Spleen (tissue), 11 donors: ENCODE data around the gene FIZ1. TPM values are rescaled to one million over a fixed set of nuclear protein-coding genes. Genes with fewer than 3 reads are reported as not detected.

ENCODE experiments used
- DNase-seq: peaks from one replicate; pipeline ENCODE4 v3.0.0-alpha.2; 2020
- H3K27ac ChIP-seq, 8 donors: fragments of 200-600 bp; sonication (generic) in 7 of 8; 1 replicate in 4 of 8; 2 replicates in 4 of 8; pipeline versions ENCODE4 v1.5.0 to v1.8.0; 2016 to 2021; ENCODE audit warnings: inconsistent platforms in 4 of 8, mild to moderate bottlenecking in 4 of 8, moderate library complexity in 1 of 8
- H3K27me3 ChIP-seq, 7 donors: fragments of 200-600 bp; sonication (generic) in 6 of 7; replicated peaks in 1 of 7; 1 replicate in 4 of 7; 2 replicates in 3 of 7; pipeline versions ENCODE4 v1.5.0 to v1.8.0; 2016 to 2021; ENCODE audit warnings: inconsistent platforms in 3 of 7, mild to moderate bottlenecking in 1 of 7
- H3K36me3 ChIP-seq, 6 donors: fragments of 200-600 bp; sonication (generic) in 5 of 6; 1 replicate in 4 of 6; 2 replicates in 2 of 6; pipeline versions ENCODE4 v1.5.0 to v1.8.0; 2016 to 2021; ENCODE audit warnings: inconsistent platforms in 2 of 6
- H3K4me1 ChIP-seq, 6 donors: fragments of 200-600 bp; sonication (generic) in 5 of 6; 1 replicate in 3 of 6; 2 replicates in 3 of 6; pipeline versions ENCODE4 v1.5.0 to v1.8.0; 2016 to 2021; ENCODE audit warnings: inconsistent platforms in 3 of 6
- H3K4me3 ChIP-seq, 8 donors: fragments of 200-600 bp; sonication (generic) in 7 of 8; 1 replicate in 4 of 8; 2 replicates in 4 of 8; pipeline versions ENCODE4 v1.5.0 to v1.8.0; 2016 to 2021; ENCODE audit warnings: inconsistent platforms in 4 of 8, mild to moderate bottlenecking in 4 of 8, moderate library complexity in 2 of 8
- H3K9me3 ChIP-seq, 8 donors: fragments of 200-600 bp; sonication (generic) in 7 of 8; 1 replicate in 4 of 8; 2 replicates in 4 of 8; pipeline versions ENCODE4 v1.5.0 to v1.8.0; 2016 to 2021; ENCODE audit warnings: inconsistent platforms in 4 of 8
- POLR2A ChIP-seq, 3 donors: fragments of 450-650 bp; IDR thresholded peaks; one replicate each; pipeline ENCODE4 v1.5.1; 2017; ENCODE audit warnings: antibody characterized with exemption in 3 of 3, mild to moderate bottlenecking in 1 of 3
- POLR2AphosphoS5 ChIP-seq, 3 donors: sonication (generic); formaldehyde crosslinking; IDR thresholded peaks; one replicate each; pipeline ENCODE4 v1.5.1; 2017; ENCODE audit warnings: antibody characterized with exemption in 3 of 3
- WGBS, 5 donors: extraction: QIAGEN DNeasy Blood & Tissue Kit in 3 of 5; methylation state at CpG; one replicate each; pipeline versions ENCODE4 v1.1.5 to v1.1.7; 2013 to 2018; 5-methylcytosine and 5-hydroxymethylcytosine counted together
- intact Hi-C: fragments of 100-400 bp; cut with DNase I; formaldehyde crosslinking; loops from one replicate; pipeline ENCODE4 v1.15.0; 2023; ENCODE audit warnings: low total_unique reads
- polyA plus RNA-seq, 3 donors: library from polyadenylated mRNA; stranded (reverse); fragments of 200-250 nt; gene quantifications; one replicate each; pipeline ENCODE4 v1.2.1, GENCODE V29; 2013
- total RNA-seq, 7 donors: library from RNA; depleted of rRNA in 3 of 7; stranded (reverse); fragments of >200 nt in 3 of 7; fragmentation: NEBNext Ultra II Directional in 4 of 7; extraction: Animal tissue kit (Norgen Biotek cat#: 25700) in 4 of 7; gene quantifications; one replicate each; pipeline versions ENCODE4 v1.1.0 to v1.2.1, GENCODE V29; 2016 to 2021
- TF ChIP-seq, protein P1 (sequence below), 11 experiments: fragments of 200-600 bp in 7 of 11; fragments of 450-650 bp in 4 of 11; sonication (generic) in 4 of 11; IDR thresholded peaks in 8 of 11; conservative IDR thresholded peaks in 3 of 11; 1 replicate in 7 of 11; 2 replicates in 4 of 11; pipeline versions ENCODE4 v1.4.0 to v1.8.0; 2016 to 2021; ENCODE audit warnings: antibody characterized with exemption in 11 of 11, inconsistent platforms in 4 of 11, mild to moderate bottlenecking in 1 of 11
- donor health status: healthy with polysubstance abuse.
- donor health status: DM: no; HTN: no; CAD: no; lungs with moderate emphysema.
- donor health status: DM: no; HTN: no; CAD: no.
- donor health status: Bipolar disorder and iron deficiency.
- donor health status: healthy.
- donor health status: DM: no; HTN: no; CAD: no.
- donor health status: DM: yes; HTN: yes; CAD: no.

Gene FIZ1
- total and polyA plus RNA-seq, 10 donors, result 5.1 to 17.3 (median 10.9) TPM

- Histone ChIP-seq H3K27me3 (peaks cover 0 to 13% (median 0%) of the 10 kb centered on the region in 7 donors), H3K36me3 (peaks cover 0 to 49% (median 38%) of the 10 kb centered on the region in 6 donors), H3K4me3 (no peak overlapping the region), H3K9me3 (peaks cover 0 to 4% (median 0%) of the 10 kb centered on the region in 8 donors), H3K4me1 (peaks cover 11 to 18% (median 16%) of the 10 kb centered on the region in 6 donors), H3K27ac (no peak overlapping the region)
- intact Hi-C loops, result no loop called here
- WGBS, 5 donors, result 81 to 95% (median 88%) methylated on average over 10 of the region's 10 CpGs
- no peak for DNase-seq
- TF ChIP-seq, protein P1, sequence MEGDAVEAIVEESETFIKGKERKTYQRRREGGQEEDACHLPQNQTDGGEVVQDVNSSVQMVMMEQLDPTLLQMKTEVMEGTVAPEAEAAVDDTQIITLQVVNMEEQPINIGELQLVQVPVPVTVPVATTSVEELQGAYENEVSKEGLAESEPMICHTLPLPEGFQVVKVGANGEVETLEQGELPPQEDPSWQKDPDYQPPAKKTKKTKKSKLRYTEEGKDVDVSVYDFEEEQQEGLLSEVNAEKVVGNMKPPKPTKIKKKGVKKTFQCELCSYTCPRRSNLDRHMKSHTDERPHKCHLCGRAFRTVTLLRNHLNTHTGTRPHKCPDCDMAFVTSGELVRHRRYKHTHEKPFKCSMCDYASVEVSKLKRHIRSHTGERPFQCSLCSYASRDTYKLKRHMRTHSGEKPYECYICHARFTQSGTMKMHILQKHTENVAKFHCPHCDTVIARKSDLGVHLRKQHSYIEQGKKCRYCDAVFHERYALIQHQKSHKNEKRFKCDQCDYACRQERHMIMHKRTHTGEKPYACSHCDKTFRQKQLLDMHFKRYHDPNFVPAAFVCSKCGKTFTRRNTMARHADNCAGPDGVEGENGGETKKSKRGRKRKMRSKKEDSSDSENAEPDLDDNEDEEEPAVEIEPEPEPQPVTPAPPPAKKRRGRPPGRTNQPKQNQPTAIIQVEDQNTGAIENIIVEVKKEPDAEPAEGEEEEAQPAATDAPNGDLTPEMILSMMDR (IDR thresholded peaks at IDR 0.05 in 8 of 11, conservative IDR thresholded peaks at IDR 0.05 in 3 of 11), result no peak
- no peak for TF ChIP-seq POLR2AphosphoS5 (IDR thresholded peaks at IDR 0.05)
- TF ChIP-seq POLR2A (IDR thresholded peaks at IDR 0.05), result no peak
These were observed 7.8 kb downstream of the FIZ1 start for GRCh38 chr19:55591555-55591954.

DNA sequence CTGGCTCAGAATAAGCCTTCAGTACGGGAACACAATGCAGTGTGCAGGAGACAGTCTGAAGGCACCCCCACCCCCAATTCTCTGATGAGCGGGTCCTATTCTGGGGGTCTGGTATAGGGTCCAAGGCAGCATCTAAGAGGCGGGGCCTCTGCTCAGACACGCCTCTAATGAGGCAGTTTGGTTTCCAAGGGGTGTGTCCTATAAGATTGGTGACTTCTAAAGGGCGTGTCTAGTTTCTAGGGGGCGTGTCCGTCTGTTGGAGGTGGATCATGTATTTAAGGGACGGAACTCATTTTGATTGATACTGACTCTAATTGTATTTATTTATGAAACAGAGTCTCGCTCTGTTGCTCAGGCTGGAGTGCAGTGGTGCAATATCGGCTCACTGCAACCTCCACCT is 8.7 kb downstream of the FIZ1 start:
- TF ChIP-seq, protein P1 (IDR thresholded peaks at IDR 0.05 in 8 of 11, conservative IDR thresholded peaks at IDR 0.05 in 3 of 11), result no peak
- no peak for TF ChIP-seq POLR2AphosphoS5 (IDR thresholded peaks at IDR 0.05)
- TF ChIP-seq POLR2A (IDR thresholded peaks at IDR 0.05), result no peak
- intact Hi-C loops, result no loop called here
- peaks cover 0 to 39% (median 28%) of the 10 kb centered on the region in 6 donors for H3K36me3 ChIP-seq
- whole genome bisulfite sequencing, 5 donors, result 80 to 94% (median 89%) methylated on average over 10 of the region's 10 CpGs
- peaks cover 0 to 3% (median 0%) of the 10 kb centered on the region in 8 donors for H3K9me3 ChIP-seq
- peaks cover 0 to 22% (median 0%) of the 10 kb centered on the region in 7 donors for H3K27me3 ChIP-seq
- no peak overlapping the region for H3K27ac ChIP-seq
- DNase-seq, result no peak
- H3K4me3 ChIP-seq, result no peak overlapping the region
- H3K4me1 ChIP-seq, result peaks cover 20 to 27% (median 25%) of the 10 kb centered on the region in 6 donors

DNA sequence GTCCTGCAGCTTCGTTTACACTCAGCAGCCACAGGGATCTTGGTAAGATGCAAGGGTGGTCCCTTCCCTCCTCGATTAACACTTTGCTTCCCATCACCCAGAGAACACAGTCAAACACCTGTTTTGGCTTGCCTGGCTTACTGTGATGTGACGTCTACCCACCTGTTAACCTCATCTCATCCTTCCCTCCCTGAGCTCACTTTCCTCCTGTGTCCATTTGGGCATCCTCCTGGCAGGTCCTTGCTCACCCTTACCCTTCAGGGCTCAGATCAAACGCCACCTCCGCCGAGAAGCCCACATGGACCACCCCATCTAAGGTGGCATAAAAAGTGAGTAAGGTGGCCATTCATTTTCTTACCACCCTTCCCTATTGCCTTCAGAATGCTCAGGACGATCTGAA is 9.2 kb downstream of the FIZ1 start:
- Histone ChIP-seq H3K4me1 (peaks cover 23 to 30% (median 29%) of the 10 kb centered on the region in 6 donors), H3K27me3 (peaks cover 0 to 26% (median 0%) of the 10 kb centered on the region in 7 donors), H3K4me3 (no peak overlapping the region), H3K36me3 (peaks cover 0 to 34% (median 23%) of the 10 kb centered on the region in 6 donors), H3K27ac (no peak overlapping the region), H3K9me3 (no peaks in the 10 kb centered on the region)
- 63 to 78% (median 74%) methylated on average over 7 of the region's 7 CpGs for WGBS, 5 donors
- TF ChIP-seq POLR2A (IDR thresholded peaks at IDR 0.05) (no peak), POLR2AphosphoS5 (IDR thresholded peaks at IDR 0.05) (no peak)
- TF ChIP-seq, protein P1 (IDR thresholded peaks at IDR 0.05 in 8 of 11, conservative IDR thresholded peaks at IDR 0.05 in 3 of 11), result no peak
- intact Hi-C loops, result no loop called here
- no peak for DNase-seq

GRCh38 chr19:55588738-55589137 is 10.6 kb downstream of the FIZ1 start:
- H3K9me3 ChIP-seq, result no peaks in the 10 kb centered on the region
- H3K4me3 ChIP-seq, result no peak overlapping the region
- DNase-seq, result no peak
- intact Hi-C loops, result no loop called here
- peaks cover 23 to 30% (median 29%) of the 10 kb centered on the region in 6 donors for H3K4me1 ChIP-seq
- TF ChIP-seq POLR2A (IDR thresholded peaks at IDR 0.05), result no peak
- TF ChIP-seq, protein P1 (IDR thresholded peaks at IDR 0.05 in 8 of 11, conservative IDR thresholded peaks at IDR 0.05 in 3 of 11), result no peak
- TF ChIP-seq POLR2AphosphoS5 (IDR thresholded peaks at IDR 0.05), result no peak
- H3K27ac ChIP-seq, result no peak overlapping the region
- H3K27me3 ChIP-seq, result peaks cover 0 to 26% (median 0%) of the 10 kb centered on the region in 7 donors
- H3K36me3 ChIP-seq, result peaks cover 0 to 22% (median 16%) of the 10 kb centered on the region in 6 donors
- WGBS, 5 donors, result 89 to 93% (median 91%) methylated on average over 8 of the region's 8 CpGs
